Islet of Langerhans (tissue), 1 donor: ENCODE measurements around the gene SMC4.
"Not testable (repeated sequence)": the region's sequence is repeated elsewhere in the genome, so short reads cannot be mapped to it uniquely, and the experiment has no call there.

Experiments used
- FAIRE-seq: peaks from one replicate; lab custom pipeline; 2011; peaks lifted over from hg19 to GRCh38; lab: Jason Lieb, UNC

Gene SMC4

GRCh38 chr3:160399125-160400029, at the start of gene SMC4, which contains the start of gene IFT80:
Gene SMC4 (plus strand): TSS chr3:160399650. CDS start chr3:160400827, 1,177 bp downstream.
Gene IFT80 (minus strand): TSS chr3:160399225. CDS start chr3:160384600, 14,625 bp downstream.
- peak; percentile 93 for FAIRE-seq

GRCh38 chr3:160355826-160356225, 43.6 kb upstream of the SMC4 start:
- no peak for FAIRE-seq

- FAIRE-seq, result not testable (repeated sequence)
Observed at GRCh38 chr3:160362896-160363295, 36.6 kb upstream of the SMC4 start.

DNA sequence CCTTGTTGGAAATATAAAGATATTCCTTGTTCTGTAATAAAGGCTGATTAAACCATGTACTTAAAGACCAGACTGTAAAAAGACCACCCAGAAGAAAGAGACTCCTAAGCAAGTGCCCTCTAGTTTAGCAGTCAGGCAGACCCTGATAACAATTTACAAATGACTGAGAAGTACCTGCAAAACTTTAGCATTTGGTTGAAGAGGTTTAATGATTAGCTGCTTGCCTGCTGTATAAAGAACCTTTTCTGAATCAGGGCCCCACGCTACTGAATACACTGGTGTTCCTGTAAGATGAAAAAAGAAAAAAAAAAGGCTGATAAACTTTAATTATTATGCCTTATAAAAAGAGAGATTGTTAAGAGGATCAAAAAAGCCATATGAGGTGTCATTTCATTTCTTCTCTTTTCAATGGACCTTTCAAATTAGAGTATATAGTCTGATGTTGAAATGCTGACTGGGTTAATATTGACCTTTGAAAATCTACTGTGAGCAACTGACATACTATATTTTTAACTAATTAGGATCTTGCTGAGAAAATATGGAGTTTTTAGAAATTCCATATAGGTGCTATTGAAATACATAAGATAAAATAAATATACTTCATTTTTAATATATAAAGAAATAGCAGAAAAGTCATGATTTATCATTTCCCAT, 33.5 kb upstream of the SMC4 start:
- no peak for FAIRE-seq

- FAIRE-seq, result no peak
Observed at GRCh38 chr3:160368804-160369203, 30.6 kb upstream of the SMC4 start.

DNA sequence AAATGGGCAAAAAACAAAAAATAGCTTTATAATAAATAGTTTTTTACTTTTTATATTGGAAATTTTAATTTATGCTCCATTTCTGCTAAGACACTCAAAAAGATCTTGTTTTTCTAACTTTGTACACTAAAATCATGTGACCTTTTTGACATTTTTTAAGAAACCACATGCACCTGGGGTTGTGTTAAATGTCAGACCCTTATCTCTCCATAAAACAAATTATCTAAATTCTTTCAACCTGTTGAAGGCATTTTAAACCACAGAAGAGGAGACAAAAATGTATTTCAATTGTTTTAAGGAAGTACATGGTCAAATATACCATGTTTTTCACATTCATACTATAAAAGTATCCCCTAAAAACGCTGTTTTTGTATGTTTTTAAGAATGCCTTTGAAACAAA, 29.7 kb upstream of the SMC4 start:
- no peak for FAIRE-seq

DNA sequence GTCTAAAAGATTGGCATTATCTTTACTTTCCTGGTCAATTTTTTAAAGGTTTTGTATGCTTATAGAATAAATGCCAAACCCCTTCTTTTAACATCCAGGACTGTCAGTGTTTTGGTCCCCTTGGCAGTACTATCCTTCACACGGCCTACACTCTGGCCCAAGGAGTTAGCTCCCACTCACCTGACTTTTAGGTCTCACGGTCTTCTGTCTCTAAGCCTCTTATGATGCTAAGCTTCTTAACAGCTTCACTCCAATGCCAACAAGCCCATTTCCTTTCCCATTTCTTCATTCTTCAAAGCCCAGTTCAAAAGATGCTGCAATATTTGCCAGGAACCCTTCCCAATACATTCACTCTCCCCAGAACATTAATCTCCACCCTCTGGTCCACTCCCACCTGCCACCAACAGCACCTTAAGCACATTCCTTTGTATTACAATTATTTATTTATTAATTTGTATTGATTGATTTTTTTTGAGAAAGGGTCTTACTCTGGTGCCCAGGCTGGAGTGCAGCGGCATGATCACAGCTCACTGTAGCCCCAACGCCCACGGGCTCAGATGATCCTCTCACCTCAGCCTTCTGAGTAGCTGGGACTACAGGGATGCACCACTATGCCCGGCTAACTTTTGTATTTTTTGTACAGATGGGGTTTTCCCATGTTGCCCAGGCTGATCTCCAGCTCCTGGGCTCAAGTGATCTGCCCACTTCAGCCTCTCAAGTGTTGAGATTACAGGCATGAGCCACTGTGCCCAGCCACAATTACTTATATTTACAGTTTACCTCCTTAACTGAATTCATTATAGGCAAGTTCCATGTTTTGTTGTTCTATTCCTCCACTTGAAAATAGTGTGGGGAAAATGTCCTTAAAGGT, 28.2 kb upstream of the SMC4 start:
- FAIRE-seq, result no peak

- no peak for FAIRE-seq
Observed at GRCh38 chr3:160372780-160373179, 26.7 kb upstream of the SMC4 start.

DNA sequence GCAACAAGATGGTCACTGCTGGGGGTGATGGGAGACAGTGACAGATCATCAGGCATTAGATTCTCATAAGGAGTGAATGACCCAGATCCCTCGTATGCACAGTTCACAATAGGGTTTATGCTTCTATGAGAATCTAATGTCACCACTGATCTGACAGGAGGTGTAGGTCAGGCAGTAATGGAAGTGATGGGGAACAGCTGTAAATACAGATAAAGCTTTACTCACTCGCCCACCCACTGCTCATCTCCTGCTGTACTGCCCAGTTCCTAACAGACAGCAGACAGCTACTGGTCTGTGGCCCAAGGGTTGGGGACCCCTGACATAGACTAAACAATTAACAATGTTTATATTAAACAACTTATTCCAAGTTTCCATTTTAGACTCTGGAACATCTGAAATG, 25.8 kb upstream of the SMC4 start:
- no peak for FAIRE-seq

- no peak for FAIRE-seq
Observed at GRCh38 chr3:160374472-160374871, 25.0 kb upstream of the SMC4 start.

GRCh38 chr3:160374925-160375324, 24.5 kb upstream of the SMC4 start:
- no peak for FAIRE-seq

GRCh38 chr3:160376681-160377080, 22.8 kb upstream of the SMC4 start:
- no peak for FAIRE-seq

DNA sequence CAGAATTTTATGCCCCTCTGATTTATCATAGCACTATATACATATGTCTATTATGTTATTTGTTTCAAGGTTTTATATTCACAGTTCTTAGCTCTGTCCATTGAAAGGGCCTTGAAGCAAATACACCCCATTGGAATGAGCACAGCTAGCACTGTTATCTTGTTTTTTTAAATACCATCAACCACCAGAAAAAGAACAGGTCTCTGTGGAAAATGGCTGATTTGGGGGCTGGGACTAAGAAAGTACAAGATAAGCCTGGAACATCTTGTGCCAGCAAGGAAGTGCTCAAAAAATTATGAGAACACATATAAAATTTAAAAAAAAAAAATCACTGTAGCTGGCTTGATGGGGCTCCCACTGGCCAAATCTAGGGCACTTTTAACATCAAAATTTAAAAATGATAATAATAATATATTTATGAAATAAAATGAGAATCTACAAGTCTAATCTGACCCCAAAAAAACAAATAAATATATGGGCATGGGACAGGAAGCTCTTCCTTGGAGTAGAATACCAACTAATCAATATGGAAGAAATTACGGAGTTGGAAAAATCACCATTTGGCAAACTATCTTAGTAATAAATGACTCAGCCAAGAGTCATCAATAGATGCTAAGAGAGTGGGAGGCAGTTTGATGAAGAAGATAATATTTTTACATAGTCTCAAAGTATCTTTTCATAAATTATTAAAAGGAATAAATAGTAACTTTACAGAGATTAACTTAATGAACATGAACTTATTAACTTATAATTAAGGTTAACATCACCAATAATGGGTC, 20.9 kb upstream of the SMC4 start:
- FAIRE-seq, result no peak

DNA sequence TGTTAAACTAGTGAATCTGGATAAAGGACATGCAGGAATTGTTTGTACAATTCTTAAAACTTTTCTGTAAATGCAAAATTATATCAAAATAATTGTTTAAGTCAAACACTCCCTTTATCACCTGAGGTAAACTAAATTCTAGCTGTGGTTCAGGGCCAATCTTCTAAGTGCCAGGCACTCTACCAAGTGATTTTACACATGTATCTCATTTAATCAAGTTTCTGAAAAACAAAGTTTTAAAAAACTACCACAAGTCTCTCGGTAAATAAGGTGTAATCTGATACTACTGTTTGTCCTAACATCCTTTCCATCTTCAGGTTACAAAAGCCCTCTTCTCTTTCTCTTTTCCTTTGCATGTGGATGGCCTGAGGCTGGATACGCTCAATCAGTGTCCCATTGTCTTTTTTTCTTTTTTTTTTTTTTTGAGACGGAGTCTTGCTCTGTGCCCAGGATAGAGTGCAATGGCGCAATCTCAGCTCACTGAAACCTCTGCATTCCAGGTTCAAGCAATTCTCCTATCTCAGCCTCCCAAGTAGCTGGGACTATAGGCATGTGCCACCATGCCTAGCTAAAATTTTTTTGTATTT, 19.7 kb upstream of the SMC4 start:
- FAIRE-seq, result peak; percentile 45

GRCh38 chr3:160381470-160381869, 18.0 kb upstream of the SMC4 start:
- FAIRE-seq, result no peak

DNA sequence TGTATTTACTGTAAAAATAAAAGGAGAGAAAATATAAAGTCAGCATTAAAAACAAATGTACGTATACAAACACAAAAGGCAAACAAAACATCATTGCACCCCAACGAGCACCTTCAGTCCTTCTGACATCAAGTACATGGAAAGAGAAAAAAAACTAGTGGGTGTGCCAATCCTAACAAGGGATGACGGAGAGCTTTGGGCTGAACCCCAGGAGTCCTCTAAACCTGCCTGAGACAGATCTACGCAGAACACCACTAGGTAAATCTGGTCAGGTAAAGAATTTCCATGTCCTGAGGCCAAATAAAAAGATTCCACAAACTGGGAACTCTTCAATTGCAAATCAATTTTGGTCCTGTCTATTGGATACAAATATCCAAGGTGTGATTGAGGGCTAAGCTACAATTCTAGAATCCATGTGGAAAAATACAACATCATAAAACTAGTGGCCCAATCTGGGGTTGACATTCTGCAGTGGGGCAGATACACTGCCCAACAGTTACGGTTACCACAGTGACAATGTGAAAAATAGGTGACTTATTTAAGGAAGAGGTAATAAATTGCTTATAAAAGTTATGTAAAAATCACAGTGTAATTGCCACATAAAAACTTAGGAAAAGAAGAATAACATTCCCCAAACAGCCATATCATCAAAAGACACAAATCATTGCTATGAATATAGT, 14.7 kb upstream of the SMC4 start:
- no peak for FAIRE-seq

GRCh38 chr3:160390565-160391138, 8.8 kb upstream of the SMC4 start:
- FAIRE-seq, result no peak

- no peak for FAIRE-seq
Observed at GRCh38 chr3:160392798-160393197, 6.7 kb upstream of the SMC4 start.

DNA sequence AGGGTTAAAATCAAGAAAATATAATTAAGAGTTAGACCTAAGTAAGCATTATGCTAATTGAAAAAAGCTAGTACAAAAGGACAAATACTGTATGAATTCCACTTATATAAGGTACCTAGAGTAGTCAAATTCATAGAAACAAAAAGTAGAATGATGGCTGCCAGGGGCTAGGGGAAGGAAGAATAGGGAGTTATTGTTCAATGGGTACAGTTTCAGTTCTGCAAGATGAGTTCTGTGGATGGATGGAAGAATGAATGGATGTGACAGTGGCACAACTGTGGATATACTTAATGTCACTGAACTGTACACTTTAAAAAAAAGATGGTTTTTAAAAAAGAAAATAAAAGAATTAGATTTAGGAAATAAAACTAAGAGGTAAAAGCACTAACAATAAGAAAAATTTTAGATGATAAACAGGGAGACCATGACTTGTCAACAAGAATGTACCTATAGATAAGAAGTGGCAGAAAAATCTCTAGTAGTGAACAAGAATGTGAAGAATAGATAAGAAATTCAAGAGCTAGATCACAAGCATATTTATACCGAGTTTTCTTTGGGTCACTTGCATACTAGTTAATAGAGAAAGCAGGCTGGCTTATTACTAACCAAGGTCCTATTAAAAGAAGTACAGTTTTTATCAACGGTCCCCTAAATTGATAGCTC, 6.0 kb upstream of the SMC4 start:
- no peak for FAIRE-seq

GRCh38 chr3:160394009-160394392, 5.4 kb upstream of the SMC4 start:
- FAIRE-seq, result no peak
